HG02588 (cell line): Measurements from ENCODE around the gene SPECC1.
"Not testable (repeated sequence)": the region's sequence is repeated elsewhere in the genome, so short reads cannot be mapped to it uniquely, and the experiment has no call there.

Experiments
- ATAC-seq: cut with Tn5 transposase; IDR thresholded peaks from one replicate; pipeline ENCODE4 v1.9.1; 2021; ENCODE audit warnings: mild to moderate bottlenecking, moderate library complexity; ENCODE audit not compliant: unreplicated experiment

Gene SPECC1

GRCh38 chr17:20158580-20158979, 149.4 kb downstream of the SPECC1 start:
- ATAC-seq = no peak

DNA sequence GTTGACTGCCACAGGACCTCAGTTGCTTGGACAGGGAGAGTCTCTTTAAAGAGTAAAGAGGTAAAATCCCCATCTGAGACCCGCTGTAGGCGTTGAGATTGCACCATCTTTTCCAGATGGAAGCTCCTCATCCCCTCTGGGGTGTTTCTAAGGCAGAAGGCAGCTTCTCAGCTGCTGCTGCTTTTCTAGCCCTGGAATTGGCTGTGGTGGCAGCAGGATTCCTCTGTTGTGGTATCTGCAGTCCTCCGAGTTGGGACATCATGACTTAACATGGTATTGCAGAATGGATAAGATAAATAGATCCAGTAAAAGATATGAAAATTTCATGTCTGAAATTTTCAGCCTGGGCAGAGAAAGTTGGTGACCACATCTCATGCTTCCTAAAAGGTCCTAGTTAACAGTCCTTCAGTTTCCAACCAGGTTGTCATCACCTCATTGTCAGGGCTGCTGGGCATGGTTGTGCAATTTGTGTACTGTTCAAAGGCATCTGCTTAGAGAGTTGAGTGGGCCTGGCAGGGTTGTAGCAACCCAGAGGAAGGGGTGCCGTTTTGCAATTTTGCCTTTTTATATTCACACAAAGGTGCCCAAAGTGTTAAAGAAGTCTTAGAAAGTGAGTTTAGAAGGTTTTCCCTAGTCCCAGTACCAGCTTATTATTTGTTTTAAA, 150.4 kb downstream of the SPECC1 start:
- no peak for ATAC-seq

GRCh38 chr17:20165516-20165915, 156.4 kb downstream of the SPECC1 start:
- not testable (repeated sequence) for ATAC-seq

DNA sequence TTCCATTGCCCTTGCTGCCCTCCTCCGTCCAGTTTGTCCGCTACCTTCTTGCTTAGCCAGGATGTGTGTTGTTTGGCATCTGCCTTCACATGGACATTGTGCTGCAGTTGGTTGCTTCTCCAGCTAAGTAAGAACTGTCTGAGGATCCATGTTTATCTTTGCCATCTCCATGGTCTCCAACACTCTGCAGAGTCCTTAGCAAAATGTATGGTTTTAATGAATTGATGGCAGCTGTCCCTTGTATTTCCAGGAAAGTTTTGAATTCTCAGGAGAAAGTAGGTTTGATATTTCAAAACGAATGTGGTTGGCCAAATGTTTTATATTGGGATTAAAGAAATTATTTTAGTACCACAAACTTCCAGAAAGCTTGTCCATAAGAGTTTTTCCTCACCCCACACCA, 160.9 kb downstream of the SPECC1 start:
- no peak for ATAC-seq

GRCh38 chr17:20171741-20172365, 162.7 kb downstream of the SPECC1 start:
- ATAC-seq = no peak

GRCh38 chr17:20172376-20172775, 163.2 kb downstream of the SPECC1 start:
- ATAC-seq = no peak

GRCh38 chr17:20173091-20173490, 163.9 kb downstream of the SPECC1 start:
- no peak for ATAC-seq

DNA sequence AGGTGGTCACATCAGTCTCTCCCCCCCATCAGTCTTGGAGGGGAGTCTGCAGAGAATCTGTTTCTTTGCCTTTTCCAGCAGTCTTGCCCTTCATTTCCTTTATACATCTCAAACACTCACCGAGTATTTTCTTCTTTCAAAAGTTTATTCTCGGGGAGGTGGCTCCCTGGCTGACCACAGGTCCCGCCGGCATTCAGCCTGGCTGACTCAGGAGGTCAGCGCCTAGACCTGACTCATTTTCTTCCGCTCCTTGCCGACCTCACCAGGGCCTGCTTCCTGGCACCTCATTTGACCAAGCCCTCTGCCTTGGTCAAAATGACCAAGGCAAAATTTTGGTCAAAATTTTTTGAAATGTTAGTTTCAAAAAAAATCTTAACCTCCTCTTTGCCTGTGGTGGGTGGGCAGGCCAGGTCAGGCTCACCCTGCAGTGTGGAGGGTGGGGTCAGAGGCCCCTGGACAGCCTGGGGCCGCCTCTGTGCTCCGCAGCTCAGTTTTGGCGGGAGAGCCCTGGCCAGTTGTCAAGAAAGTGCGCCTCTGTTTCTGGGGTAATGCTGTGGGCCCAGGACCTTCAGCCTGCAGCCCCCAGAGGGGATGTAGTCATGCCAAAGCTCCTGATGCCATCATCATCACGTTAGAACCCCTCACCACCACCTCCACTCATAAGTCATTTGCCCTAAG, 165.6 kb downstream of the SPECC1 start:
- no peak for ATAC-seq

DNA sequence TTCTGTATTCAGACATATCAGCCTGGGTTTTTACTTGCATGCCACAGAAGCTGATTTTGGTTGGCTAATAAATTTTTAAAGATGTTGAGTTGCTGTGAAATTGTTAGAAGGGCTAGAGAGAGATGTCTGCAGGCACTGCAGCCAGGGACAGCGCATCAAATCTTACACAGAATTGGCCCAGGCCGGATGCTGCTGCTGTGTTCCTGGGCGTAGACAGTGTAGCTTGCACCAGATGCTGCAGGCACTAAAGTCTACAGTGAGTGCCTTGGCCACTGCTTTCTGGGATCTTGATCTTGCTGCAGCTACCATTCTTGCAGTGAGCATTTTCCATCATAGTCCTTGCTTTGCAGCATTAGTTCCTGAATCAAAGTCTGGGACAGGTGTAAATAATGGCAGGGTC, 169.9 kb downstream of the SPECC1 start:
- ATAC-seq = no peak

DNA sequence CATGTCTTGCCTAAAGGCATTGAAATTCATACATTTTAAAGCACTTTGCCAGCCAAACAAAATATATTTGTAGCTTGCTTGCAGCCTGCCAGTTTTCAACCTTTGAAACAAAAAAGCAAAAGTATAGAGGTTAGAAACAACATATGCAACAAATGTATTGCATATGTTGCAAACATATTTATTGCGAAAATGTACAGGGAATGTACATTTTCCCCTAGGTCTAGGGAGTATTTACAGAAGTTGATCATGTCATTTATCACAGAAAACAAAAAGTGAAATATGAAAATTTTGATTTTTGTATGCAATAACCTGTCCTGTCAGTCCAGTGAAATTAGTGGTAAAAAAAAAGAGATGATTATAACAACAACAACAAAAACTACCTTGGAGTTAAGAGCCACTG, 171.5 kb downstream of the SPECC1 start:
- no peak for ATAC-seq

- no peak for ATAC-seq
Observed at GRCh38 chr17:20184181-20184580, 175.0 kb downstream of the SPECC1 start.

DNA sequence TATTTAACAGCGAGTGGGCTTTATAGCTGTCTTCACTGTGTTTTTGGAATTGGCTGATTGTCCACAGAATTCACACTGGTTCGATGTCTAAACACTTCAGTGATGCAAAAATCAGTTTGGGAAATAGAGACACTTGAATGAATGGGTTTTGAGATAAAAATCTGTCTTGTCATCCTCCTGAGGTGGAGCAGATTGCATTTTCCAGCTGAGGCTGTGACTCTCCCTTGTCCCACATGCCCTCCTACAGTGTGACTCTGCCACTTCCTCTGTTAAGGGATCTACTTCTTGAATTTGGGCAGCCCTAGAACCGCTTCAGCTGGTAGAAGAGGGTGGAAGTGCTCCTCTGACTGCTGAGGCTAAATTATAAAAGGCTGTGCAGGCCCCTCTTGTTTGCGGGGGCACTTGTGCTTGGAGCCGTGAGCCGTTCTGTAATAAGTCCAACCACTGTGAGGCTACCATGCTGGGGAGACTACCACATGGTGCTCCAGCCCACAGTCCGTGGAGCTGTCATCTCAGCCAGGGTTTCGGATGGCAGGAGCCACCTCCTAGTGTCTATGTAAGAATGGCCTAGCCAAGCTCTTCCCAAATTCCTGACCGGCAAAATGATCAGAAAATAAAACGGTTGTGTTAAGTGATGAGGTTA, 175.9 kb downstream of the SPECC1 start:
- ATAC-seq = no peak

DNA sequence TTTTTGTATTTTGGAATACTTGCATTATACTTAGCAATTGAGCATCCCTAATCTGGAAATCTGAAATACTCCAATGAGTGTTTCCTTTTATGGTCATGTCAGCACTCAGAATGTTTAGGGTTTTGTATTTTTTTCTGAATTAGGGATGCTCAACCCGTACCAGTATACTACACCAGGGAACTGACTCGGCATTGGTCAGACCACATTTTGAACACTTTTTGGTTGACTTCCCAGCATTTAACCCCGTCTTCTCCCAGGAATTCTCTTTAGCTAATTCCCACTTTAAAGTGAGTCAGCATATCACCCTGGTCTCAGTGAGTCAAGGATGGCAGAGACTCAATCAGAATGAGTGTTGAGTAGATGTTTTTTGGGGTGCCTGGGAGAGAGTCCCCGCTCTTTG, 177.9 kb downstream of the SPECC1 start:
- no peak for ATAC-seq

DNA sequence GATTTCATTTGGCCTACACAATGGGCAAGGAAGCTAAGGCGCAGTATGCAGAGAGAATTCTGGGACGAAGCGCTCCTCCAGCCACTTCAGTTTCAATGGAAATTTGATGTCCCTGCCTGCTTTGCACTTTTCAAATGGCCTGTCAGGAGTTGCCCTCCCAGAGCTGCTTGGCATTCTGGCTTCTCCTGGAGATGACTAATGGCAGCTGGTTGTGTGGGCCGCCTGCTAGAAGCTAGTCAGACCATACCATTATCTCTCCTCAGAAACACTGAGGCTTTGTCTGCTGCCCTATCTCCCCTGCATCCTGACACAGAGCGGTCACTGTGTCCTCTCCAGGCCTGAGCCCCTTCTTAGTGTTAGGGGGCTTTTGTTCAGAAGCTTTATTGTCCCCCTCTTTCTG, 180.1 kb downstream of the SPECC1 start:
- ATAC-seq = no peak

DNA sequence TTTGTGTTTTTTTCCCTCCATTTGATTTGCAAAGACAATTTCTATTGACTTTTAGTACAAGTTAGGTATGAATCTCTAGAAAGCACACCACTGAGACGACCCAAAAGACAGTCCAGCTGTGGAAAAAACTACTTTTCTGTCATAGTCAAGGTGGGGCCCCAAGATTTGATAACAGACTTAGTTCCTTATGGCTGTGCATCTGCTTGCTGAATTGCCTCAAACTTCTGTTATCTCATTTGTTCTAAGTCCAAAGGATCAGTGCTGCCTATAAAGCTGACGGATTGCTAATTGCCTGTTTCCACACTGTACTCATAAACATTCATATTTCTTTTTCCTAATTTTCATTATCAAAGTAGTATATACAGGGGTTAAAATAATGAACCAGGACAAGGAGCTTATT, 180.8 kb downstream of the SPECC1 start:
- ATAC-seq = no peak

DNA sequence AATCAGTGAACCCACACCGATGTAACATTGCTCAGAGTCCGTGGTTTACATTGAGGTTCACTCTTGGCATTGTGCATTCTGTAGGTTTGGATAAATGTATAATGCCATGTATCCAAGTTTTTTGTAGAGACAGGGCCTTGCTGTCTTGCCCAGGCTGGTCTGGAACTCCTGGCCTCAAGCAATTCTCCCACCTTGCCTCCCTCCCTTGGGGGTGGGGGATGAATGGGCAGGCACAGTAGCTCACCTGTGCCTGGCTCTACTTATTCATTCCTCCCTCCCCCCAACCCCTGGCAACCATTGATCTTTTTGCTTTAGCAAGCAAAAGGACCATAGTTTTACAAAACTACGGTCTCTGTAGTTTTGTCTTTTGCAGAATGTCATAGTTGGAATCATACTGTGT, 181.4 kb downstream of the SPECC1 start:
- ATAC-seq = no peak

DNA sequence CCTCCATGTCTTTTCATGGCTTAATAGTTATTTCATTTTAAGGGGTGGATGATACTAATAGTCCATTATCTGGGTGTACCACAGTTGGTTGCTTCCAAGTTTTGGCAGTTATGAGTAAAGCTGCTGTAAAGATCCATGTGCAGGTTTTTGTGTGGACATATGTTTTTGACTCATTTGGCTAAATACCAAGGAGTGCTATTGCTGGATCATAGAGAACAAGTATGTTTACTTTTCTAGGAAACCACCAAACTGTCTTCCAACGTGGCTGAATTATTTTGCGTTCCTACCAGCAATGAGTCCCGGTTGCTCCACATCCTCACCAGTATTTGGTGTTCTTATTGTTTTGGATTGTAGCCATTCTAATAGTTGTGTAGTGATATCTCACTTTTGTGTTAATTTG, 181.9 kb downstream of the SPECC1 start:
- no peak for ATAC-seq

- not testable (repeated sequence) for ATAC-seq
Observed at GRCh38 chr17:20196286-20196685, 187.1 kb downstream of the SPECC1 start.

GRCh38 chr17:20197272-20197926, 188.2 kb downstream of the SPECC1 start:
- no peak for ATAC-seq

- ATAC-seq = no peak
Observed at GRCh38 chr17:20200016-20200795, 191.0 kb downstream of the SPECC1 start.
